ENCODE measurements around the gene AHI1. TPM values are rescaled to one million over a fixed set of nuclear protein-coding genes. Genes with fewer than 3 reads are reported as not detected.
A peak's percentile ranks its signal among the peaks of the same experiment; 100 is the strongest.

Gene AHI1
- total RNA-seq, 5 donors from 2014 or later (not counting 1 experiment from before 2014, with no cell fraction given): 9.6 to 27.6 (median 15.8) TPM

GRCh38 chr6:135517527-135517926 is 20.0 kb upstream of the AHI1 start:
- CTCF ChIA-PET: interaction anchor here (0.6 kb wide), 3 partner anchors 235 to 635 kb away, joined by 3 to 9 read pairs (median 3); no protein-coding TSS in a partner anchor
- no CpG with 5 or more reads among the region's 2 CpGs for WGBS (ENCODE audit: insufficient coverage)

GRCh38 chr6:135514706-135515105 is 17.2 kb upstream of the AHI1 start:
- no peaks in the 10 kb centered on the region for H3K9me3 ChIP-seq
- no peak overlapping the region for H3K27ac Mint-ChIP-seq
- H3K4me3 ChIP-seq (ENCODE audit: control insufficient read depth in 1 of 2, extremely low read depth in 1 of 2, low read length in 1 of 2): no peak overlapping the region
- no peaks in the 10 kb centered on the region for H3K27me3 ChIP-seq (replicated peaks in 1 of 2; ENCODE audit: control insufficient read depth in 2 of 2, extremely low read depth in 1 of 2, insufficient read depth in 2 of 2, low read length in 1 of 2)
- no peak for ATAC-seq (replicated peaks in 1 of 4)
- ChIA-PET CTCF (no interaction called here), POLR2A (no interaction called here)
- no peak for DNase-seq
- peaks cover 2 to 3% of the 10 kb centered on the region in 2 donors for H3K27me3 Mint-ChIP-seq
- H3K36me3 ChIP-seq (ENCODE audit: control insufficient read depth in 2 of 2, extremely low read depth in 1 of 2, insufficient read depth in 1 of 2, low read length in 1 of 2): no peaks in the 10 kb centered on the region
- H3K27ac ChIP-seq (ENCODE audit: low read length): no peak overlapping the region
- no peak overlapping the region for H3K4me3 Mint-ChIP-seq
- no peaks in the 10 kb centered on the region for H3K36me3 Mint-ChIP-seq
- WGBS (ENCODE audit: insufficient coverage): 100% methylated on average over 2 of the region's 3 CpGs
- no peaks in the 10 kb centered on the region for H3K4me1 Mint-ChIP-seq
- H3K9me3 Mint-ChIP-seq: no peaks in the 10 kb centered on the region
- no peaks in the 10 kb centered on the region for H3K4me1 ChIP-seq (ENCODE audit: control insufficient read depth in 1 of 2, extremely low read depth in 1 of 2, insufficient read depth in 2 of 2, low read length in 2 of 2)

More at GRCh38 chr6:135517527-135517926, 20.0 kb upstream of the AHI1 start:
- H3K4me3 ChIP-seq (ENCODE audit: control insufficient read depth in 1 of 2, extremely low read depth in 1 of 2, low read length in 1 of 2): no peak overlapping the region
- H3K27ac Mint-ChIP-seq: no peak overlapping the region
- no peak overlapping the region for H3K4me3 Mint-ChIP-seq
- DNase-seq (no peak), ATAC-seq (replicated peaks in 1 of 4) (no peak)
- H3K27me3 ChIP-seq (replicated peaks in 1 of 2; ENCODE audit: control insufficient read depth in 2 of 2, extremely low read depth in 1 of 2, insufficient read depth in 2 of 2, low read length in 1 of 2): no peaks in the 10 kb centered on the region
- POLR2A ChIA-PET: interaction anchor here in 1 of 2 donors (0.6 kb wide), 1 partner anchor 321 kb away, joined by 7 read pairs; no protein-coding TSS in a partner anchor
- no peaks in the 10 kb centered on the region for H3K9me3 ChIP-seq
- H3K4me1 Mint-ChIP-seq: no peaks in the 10 kb centered on the region
- no peaks in the 10 kb centered on the region for H3K36me3 ChIP-seq (ENCODE audit: control insufficient read depth in 2 of 2, extremely low read depth in 1 of 2, insufficient read depth in 1 of 2, low read length in 1 of 2)
- H3K27ac ChIP-seq (ENCODE audit: low read length): no peak overlapping the region
- no peaks in the 10 kb centered on the region for H3K9me3 Mint-ChIP-seq
- no peaks in the 10 kb centered on the region for H3K27me3 Mint-ChIP-seq
- no peaks in the 10 kb centered on the region for H3K4me1 ChIP-seq (ENCODE audit: control insufficient read depth in 1 of 2, extremely low read depth in 1 of 2, insufficient read depth in 2 of 2, low read length in 2 of 2)
- H3K36me3 Mint-ChIP-seq: no peaks in the 10 kb centered on the region

- no peak overlapping the region for H3K4me3 ChIP-seq (ENCODE audit: control insufficient read depth in 1 of 2, extremely low read depth in 1 of 2, low read length in 1 of 2)
- H3K9me3 Mint-ChIP-seq: no peaks in the 10 kb centered on the region
- no peaks in the 10 kb centered on the region for H3K27me3 ChIP-seq (replicated peaks in 1 of 2; ENCODE audit: control insufficient read depth in 2 of 2, extremely low read depth in 1 of 2, insufficient read depth in 2 of 2, low read length in 1 of 2)
- POLR2A ChIA-PET: interaction anchor here in 1 of 2 donors (0.5 kb wide), 1 partner anchor 1279 kb away, joined by 6 read pairs; no protein-coding TSS in a partner anchor
- no peak overlapping the region for H3K27ac Mint-ChIP-seq
- H3K9me3 ChIP-seq: no peaks in the 10 kb centered on the region
- no peaks in the 10 kb centered on the region for H3K36me3 ChIP-seq (ENCODE audit: control insufficient read depth in 2 of 2, extremely low read depth in 1 of 2, insufficient read depth in 1 of 2, low read length in 1 of 2)
- CTCF ChIA-PET: interaction anchor here (0.6 to 2.6 kb wide), 11 partner anchors 8 to 1301 kb away, joined by 3 to 16 read pairs (median 4); partner anchors contain the start of gene AHI1 (in 1 of the 2)
- H3K27me3 Mint-ChIP-seq: no peaks in the 10 kb centered on the region
- H3K36me3 Mint-ChIP-seq: no peaks in the 10 kb centered on the region
- H3K27ac ChIP-seq (ENCODE audit: low read length): no peak overlapping the region
- H3K4me1 Mint-ChIP-seq: peaks cover 0 to 4% (median 2%) of the 10 kb centered on the region in 3 donors
- no peak overlapping the region for H3K4me3 Mint-ChIP-seq
- WGBS (ENCODE audit: insufficient coverage): no CpG with 5 or more reads among the region's 4 CpGs
- DNase-seq (peak in 5 of 35 experiments; percentile 3 to 73 (median 4)), ATAC-seq (replicated peaks in 1 of 4) (peak; percentile 65 to 80 (median 75))
- no peaks in the 10 kb centered on the region for H3K4me1 ChIP-seq (ENCODE audit: control insufficient read depth in 1 of 2, extremely low read depth in 1 of 2, insufficient read depth in 2 of 2, low read length in 2 of 2)
Observed at GRCh38 chr6:135506270-135506997, 8.9 kb upstream of the AHI1 start.

- Mint-ChIP-seq H3K4me1 (peaks cover 0 to 4% (median 2%) of the 10 kb centered on the region in 3 donors), H3K27ac (no peak overlapping the region), H3K9me3 (no peaks in the 10 kb centered on the region), H3K27me3 (no peaks in the 10 kb centered on the region), H3K4me3 (no peak overlapping the region), H3K36me3 (no peaks in the 10 kb centered on the region)
- Histone ChIP-seq H3K4me1 (ENCODE audit: control insufficient read depth in 1 of 2, extremely low read depth in 1 of 2, insufficient read depth in 2 of 2, low read length in 2 of 2) (no peaks in the 10 kb centered on the region), H3K27ac (ENCODE audit: low read length) (no peak overlapping the region), H3K27me3 (replicated peaks in 1 of 2; ENCODE audit: control insufficient read depth in 2 of 2, extremely low read depth in 1 of 2, insufficient read depth in 2 of 2, low read length in 1 of 2) (no peaks in the 10 kb centered on the region), H3K36me3 (ENCODE audit: control insufficient read depth in 2 of 2, extremely low read depth in 1 of 2, insufficient read depth in 1 of 2, low read length in 1 of 2) (no peaks in the 10 kb centered on the region), H3K4me3 (ENCODE audit: control insufficient read depth in 1 of 2, extremely low read depth in 1 of 2, low read length in 1 of 2) (no peak overlapping the region), H3K9me3 (no peaks in the 10 kb centered on the region)
- ATAC-seq (replicated peaks in 1 of 4) (no peak), DNase-seq (no peak)
- CTCF ChIA-PET: interaction anchor here (0.6 to 2.6 kb wide), 11 partner anchors 30 to 1300 kb away, joined by 3 to 16 read pairs (median 3); no protein-coding TSS in a partner anchor
- WGBS (ENCODE audit: insufficient coverage): no CpG with 5 or more reads among the region's 1 CpG
- POLR2A ChIA-PET: interaction anchor here (0.5 to 0.6 kb wide), 2 partner anchors 34 to 1280 kb away, joined by 3 to 6 read pairs; no protein-coding TSS in a partner anchor
Observed at GRCh38 chr6:135505648-135506047, 8.1 kb upstream of the AHI1 start.

GRCh38 chr6:135505222-135505621 is 7.7 kb upstream of the AHI1 start:
- ATAC-seq (replicated peaks in 1 of 4) (no peak), DNase-seq (no peak)
- Histone ChIP-seq H3K27ac (ENCODE audit: low read length) (no peak overlapping the region), H3K36me3 (ENCODE audit: control insufficient read depth in 2 of 2, extremely low read depth in 1 of 2, insufficient read depth in 1 of 2, low read length in 1 of 2) (no peaks in the 10 kb centered on the region), H3K9me3 (no peaks in the 10 kb centered on the region), H3K4me3 (ENCODE audit: control insufficient read depth in 1 of 2, extremely low read depth in 1 of 2, low read length in 1 of 2) (no peak overlapping the region), H3K27me3 (replicated peaks in 1 of 2; ENCODE audit: control insufficient read depth in 2 of 2, extremely low read depth in 1 of 2, insufficient read depth in 2 of 2, low read length in 1 of 2) (no peaks in the 10 kb centered on the region), H3K4me1 (ENCODE audit: control insufficient read depth in 1 of 2, extremely low read depth in 1 of 2, insufficient read depth in 2 of 2, low read length in 2 of 2) (no peaks in the 10 kb centered on the region)
- H3K9me3 Mint-ChIP-seq: no peaks in the 10 kb centered on the region
- H3K4me1 Mint-ChIP-seq: peaks cover 0 to 4% (median 2%) of the 10 kb centered on the region in 3 donors
- H3K27ac Mint-ChIP-seq: no peak overlapping the region
- ChIA-PET CTCF (interaction anchor here (0.6 to 2.6 kb wide), 7 partner anchors 31 to 722 kb away, joined by 3 to 16 read pairs (median 3); no protein-coding TSS in a partner anchor), POLR2A (interaction anchor here in 1 of 2 donors (0.6 kb wide), 1 partner anchor 33 kb away, joined by 3 read pairs; no protein-coding TSS in a partner anchor)
- WGBS (ENCODE audit: insufficient coverage): no CpG with 5 or more reads among the region's 3 CpGs
- H3K4me3 Mint-ChIP-seq: no peak overlapping the region
- H3K27me3 Mint-ChIP-seq: no peaks in the 10 kb centered on the region
- no peaks in the 10 kb centered on the region for H3K36me3 Mint-ChIP-seq

- 89% methylated on average over 3 of the region's 3 CpGs for WGBS (ENCODE audit: insufficient coverage)
- Histone ChIP-seq H3K4me1 (ENCODE audit: control insufficient read depth in 1 of 2, extremely low read depth in 1 of 2, insufficient read depth in 2 of 2, low read length in 2 of 2) (no peaks in the 10 kb centered on the region), H3K27ac (ENCODE audit: low read length) (no peak overlapping the region), H3K36me3 (ENCODE audit: control insufficient read depth in 2 of 2, extremely low read depth in 1 of 2, insufficient read depth in 1 of 2, low read length in 1 of 2) (no peaks in the 10 kb centered on the region), H3K4me3 (ENCODE audit: control insufficient read depth in 1 of 2, extremely low read depth in 1 of 2, low read length in 1 of 2) (no peak overlapping the region), H3K27me3 (replicated peaks in 1 of 2; ENCODE audit: control insufficient read depth in 2 of 2, extremely low read depth in 1 of 2, insufficient read depth in 2 of 2, low read length in 1 of 2) (no peaks in the 10 kb centered on the region), H3K9me3 (no peaks in the 10 kb centered on the region)
- Mint-ChIP-seq H3K36me3 (no peaks in the 10 kb centered on the region), H3K4me1 (peaks cover 0 to 4% (median 2%) of the 10 kb centered on the region in 3 donors), H3K4me3 (no peak overlapping the region), H3K9me3 (no peaks in the 10 kb centered on the region), H3K27me3 (no peaks in the 10 kb centered on the region), H3K27ac (no peak overlapping the region)
- no peak for DNase-seq
- POLR2A ChIA-PET: no interaction called here
- ATAC-seq (replicated peaks in 1 of 4): no peak
- CTCF ChIA-PET: interaction anchor here in 1 of 2 donors (1.3 to 2.2 kb wide), 2 partner anchors 55 to 408 kb away, joined by 3 to 8 read pairs; no protein-coding TSS in a partner anchor
Observed at GRCh38 chr6:135504734-135505133, 7.2 kb upstream of the AHI1 start.
